GM18507 (cell line): Measurements from ENCODE around the gene CAP1.
"Not testable (repeated sequence)": the region's sequence is repeated elsewhere in the genome, so short reads cannot be mapped to it uniquely, and the experiment has no call there.

Experiments
- DNase-seq: peaks from one replicate; pipeline ENCODE4 v3.0.0; 2011; ENCODE audit warnings: low read depth; ENCODE audit not compliant: insufficient read length; ENCODE audit errors: extremely low spot score
- FAIRE-seq: peaks from 2 replicates; lab custom pipeline; 2011; peaks lifted over from hg19 to GRCh38; lab: Jason Lieb, UNC

Gene CAP1

DNA sequence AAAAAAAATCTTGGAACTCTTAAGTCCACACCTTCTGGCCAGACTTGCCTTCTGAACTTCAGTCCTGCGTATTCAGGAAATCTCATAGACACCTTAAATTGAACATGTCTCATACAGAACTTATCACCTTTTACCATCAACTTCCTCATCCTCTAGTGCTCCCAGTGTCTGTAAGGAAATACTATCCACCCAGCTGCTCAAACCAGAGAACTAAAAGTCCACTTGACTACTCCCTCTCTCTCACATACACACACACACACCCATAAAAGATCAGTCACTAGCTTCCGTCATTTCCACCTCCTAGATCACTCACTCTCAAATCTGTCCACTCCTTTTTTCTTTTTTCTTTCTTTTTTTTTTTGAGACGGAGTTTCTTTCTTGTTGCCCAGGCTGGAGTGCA, 10.9 kb upstream of the CAP1 start:
- DNase-seq (no peak), FAIRE-seq (no peak)

DNA sequence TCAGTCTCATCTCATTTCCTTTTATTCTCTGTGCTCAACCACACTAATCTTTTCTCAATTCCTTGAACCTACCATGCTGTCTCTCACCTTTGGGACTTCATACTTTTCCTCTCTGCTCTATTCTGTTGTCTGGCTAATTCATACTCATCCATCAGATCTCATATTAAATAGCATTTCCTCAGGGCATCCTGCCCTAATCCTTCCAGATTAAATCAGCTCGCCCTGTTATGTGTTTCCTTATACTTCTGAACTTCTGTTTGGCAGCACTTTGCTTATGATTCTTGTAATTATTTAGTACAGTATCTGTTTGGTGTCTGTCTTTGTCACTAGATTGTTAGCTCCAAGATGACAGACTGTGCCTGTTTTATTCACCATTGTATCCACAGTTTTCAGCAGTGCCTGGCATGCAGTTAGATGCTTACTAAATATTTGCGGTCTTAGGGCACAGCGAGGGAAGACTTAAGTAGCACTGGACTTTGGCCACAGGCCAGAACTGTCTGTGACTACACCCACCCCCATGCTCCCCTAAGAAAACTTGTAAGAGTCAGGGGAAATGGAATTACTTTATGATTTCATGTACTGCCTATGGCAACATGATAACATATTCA, 9.9 kb upstream of the CAP1 start:
- FAIRE-seq = no peak
- DNase-seq = no peak

DNA sequence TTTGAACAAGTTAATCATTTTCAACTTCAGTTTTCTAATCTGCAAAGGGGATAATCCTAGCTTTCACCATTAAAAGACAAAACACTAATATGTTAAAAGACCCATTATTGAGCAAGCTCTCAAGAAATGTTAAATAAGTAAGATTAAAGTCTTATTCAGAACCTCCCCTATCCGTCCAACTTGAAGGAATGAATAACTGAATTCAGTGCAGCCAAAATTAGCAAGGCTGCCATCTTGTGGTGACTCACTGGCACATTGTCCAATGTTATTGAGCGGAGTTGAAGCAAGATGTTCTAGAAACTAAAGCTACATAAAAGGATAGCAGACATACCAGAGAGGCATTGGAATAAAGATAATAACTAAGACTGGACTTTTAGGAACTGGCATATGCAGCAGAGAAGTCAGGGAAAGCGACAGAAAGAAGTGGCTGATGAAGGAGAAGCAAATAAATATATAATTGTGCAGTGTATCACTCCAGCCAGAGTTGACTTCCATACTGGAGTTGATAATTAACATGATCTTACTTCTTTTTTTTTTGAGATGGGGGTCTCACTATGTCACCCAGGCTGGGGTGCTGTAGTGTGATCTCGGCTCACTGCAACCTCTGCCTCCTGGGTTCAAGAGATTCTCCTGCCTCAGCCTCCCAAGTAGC, 8.2 kb upstream of the CAP1 start:
- peak; percentile 89 for FAIRE-seq
- DNase-seq = no peak

DNA sequence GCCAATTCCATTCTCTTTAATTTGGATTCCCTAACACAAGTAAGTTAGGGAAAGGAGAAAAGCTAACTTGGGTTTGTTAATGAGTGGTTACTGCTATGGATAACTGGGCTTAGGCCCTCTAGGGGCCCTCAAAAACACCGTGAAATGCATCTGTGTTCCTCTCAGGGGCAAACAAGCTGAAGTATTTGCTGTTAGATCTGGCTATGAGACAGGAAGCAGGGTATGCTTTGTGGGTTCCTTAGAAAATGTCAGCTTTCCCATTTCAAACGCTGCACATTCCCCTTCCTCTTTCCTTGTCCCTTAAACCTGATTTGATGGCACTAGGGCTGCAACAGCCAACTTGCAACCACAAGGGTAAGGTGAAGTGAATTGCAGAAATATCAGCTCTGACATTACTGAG, 5.7 kb upstream of the CAP1 start:
- no peak for FAIRE-seq
- no peak for DNase-seq

DNA sequence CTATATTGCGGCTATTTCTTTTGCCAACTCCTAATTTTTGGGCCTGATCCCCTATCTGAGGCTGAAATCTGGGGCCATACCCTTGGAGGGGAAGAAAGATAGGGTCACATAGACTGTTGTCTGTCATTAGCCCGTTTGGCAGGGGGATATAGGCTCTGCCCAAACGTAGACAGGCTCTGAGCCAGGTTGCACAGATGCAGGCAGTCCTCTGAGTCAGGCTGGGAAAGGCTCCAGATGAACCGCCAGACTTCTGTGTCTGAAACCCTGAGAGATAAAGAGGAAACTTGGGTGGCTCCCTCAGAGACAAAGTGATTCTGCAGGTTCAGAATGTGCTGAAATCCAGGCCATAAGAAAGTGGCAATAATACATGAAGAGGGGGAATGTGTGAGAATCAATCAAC, 4.0 kb upstream of the CAP1 start:
- DNase-seq (no peak), FAIRE-seq (no peak)

DNA sequence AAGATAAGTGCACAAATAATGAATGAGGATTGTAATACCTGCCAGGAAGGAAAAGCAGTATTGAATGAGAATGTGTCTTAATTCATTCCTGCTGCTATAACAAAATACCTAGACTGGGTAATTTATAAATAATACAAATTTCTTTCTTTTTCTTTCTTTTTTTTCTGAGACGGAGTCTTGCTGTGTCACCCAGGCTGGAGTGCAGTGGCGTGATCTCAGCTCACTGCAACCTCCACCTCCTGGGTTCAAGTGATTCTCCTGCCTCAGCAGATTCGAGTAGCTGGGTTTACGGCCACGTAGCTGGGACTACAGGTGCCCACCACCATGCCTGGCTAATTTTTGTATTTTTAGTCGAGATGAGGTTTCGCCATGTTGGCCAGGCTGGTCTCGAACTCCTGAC, 3.3 kb upstream of the CAP1 start:
- FAIRE-seq, DNase-seq: not testable (repeated sequence)

DNA sequence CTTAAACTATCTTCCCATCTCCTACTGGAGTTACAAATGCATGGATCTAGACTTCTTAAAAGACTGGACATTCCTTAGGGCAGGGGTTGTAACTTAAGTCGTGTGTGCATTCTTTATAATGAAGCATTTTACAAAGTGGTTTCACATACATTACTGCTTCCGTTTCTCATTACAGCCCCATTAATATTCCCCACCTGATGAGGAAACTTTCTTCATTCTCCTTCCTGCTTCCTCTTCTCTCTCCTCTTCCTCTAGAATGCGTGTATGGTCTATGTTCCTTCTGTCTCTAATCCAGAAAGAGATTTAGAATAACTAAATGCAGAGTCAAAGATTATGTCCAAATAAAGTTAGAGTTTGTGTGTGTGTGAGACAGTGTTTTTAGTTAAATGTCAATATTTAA, 1.8 kb upstream of the CAP1 start:
- DNase-seq = no peak
- FAIRE-seq = peak; percentile 5

DNA sequence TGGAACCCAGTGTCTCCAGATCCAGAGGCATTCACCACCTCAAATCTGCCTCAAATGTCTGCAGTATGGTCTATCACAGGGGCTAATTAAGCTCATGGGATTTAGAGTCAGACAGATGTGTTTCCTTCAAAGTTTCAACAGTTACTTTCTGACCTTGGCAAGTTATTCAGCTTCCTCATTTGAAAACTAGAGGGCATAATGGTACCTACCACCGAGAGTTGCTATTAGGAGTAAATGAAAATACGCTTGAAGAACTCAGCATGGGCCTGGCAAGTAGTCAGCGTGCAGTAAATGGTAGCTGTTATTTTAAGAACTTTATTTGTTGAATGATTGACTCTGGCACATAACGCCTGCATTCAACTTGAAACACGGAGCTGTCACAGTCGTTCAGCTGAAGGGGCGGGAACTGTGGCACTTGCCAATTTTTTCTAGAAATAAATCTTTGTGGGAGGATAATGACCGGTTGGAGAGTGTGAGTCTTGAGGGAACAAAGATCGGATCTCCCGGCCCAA, 1.2 kb upstream of the CAP1 start:
- DNase-seq = no peak
- FAIRE-seq = no peak

DNA sequence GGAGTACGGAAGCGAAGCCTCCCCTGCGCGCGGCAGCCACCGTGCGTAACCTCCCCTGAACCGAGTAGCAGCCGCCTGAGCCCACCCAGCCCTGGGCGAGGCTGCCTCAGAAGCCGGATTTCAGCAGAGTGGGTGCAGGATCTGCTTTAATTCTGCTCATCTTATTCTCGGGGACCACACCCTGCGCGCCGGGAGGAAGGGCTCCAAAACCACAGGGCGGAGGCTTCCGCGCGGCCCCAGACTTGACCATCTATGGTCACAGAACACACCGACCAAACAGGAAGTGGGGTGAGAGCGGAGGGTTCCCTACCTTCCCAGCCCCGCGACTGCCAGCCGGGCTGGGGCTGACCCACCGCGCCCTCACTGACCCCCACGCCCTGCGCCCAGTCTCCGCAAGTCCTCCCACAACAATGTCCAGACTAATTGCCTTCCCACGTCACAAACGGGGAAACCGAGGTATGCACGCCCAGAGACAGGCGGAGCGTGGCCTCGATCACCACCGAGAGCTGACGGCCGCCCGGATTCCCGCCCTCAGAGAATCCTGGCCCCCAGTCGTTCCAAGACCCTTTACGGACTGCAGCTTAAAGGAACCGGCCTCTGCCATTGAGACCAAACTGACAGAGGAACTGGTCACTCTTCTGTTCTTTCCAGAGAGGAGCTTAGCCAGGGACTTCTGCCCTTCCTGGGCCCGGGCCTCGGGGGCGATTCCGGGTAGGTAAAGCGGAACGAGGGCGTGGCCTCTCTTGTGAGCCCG, 595 bp upstream of the CAP1 start:
- FAIRE-seq (no peak), DNase-seq (peak; percentile 75)

DNA sequence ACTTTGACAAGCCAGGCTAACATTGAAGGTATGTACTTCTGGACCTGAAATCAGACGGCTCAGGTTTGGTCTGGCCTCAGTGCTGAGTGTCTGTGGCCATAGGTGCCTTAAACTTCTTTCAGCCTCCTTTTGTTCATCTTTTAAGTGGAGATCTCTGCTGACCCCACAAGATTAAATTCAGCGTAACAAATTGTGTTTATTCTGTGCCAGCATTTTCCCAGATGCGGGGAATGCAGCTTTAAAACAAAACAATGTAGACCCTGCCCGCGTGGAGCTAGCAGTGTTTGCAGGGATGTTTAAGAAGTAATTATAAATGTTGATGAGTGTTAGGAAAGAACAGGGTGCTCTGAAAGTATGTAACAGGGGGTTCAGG, 923 bp downstream of the CAP1 start:
- DNase-seq (no peak), FAIRE-seq (no peak)

DNA sequence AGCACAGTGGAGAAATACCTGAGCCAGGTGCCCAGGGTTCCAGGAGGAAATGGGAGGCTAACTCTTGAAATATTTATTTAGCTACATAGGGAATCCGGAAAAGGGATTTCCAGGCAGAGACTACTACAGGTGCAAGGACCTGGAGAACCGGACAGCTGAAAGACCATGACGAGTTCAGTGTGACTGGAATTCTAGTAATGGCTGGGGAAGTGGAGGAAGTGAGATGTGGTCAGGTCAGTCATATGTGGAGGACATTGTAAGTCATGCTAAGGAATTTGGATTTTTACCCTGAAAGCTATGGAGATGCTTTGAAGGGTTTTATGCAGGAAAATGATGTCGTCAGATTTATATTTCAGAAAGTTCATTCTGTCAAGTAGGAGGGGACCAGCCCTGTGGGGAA, 1.8 kb downstream of the CAP1 start:
- no peak for DNase-seq
- FAIRE-seq = no peak

DNA sequence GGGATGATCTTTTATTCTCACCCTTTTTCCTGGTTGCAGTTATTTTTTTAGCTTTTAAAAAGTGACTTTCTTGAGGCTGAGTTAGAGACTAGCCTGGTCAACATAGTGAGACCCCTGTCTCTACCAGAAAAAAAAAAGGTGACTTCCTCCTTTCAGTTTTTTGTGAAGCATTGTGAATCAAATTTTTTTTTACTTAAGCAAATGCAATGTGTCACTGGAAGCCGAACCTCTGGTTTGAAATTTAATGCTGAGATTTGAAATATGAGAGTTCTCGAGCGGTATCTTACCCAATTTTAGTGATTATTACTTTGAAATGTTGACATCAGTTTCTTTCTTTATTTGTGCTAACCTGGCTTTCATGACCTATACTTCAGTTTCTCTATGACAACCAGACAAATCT, 3.6 kb downstream of the CAP1 start:
- FAIRE-seq (no peak), DNase-seq (no peak)

DNA sequence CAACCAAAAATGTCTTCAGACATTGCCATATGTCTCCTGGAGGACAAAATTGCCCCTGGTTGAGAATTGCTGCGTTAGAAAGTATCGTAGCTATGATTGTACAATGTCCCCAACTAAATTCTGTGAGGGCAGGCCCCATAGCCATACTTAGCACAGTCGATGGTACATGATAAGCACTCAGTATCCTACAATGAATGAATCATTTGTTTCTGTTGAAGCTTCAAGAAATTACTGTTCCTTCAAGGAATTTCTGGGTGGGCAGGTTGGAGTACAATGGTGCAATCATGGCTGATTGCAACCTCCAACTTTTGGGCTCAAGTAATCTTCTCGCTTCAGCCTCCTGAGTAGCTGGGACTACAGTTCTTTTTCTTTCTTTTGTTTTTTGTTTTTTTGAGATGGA, 4.7 kb downstream of the CAP1 start:
- DNase-seq = no peak
- FAIRE-seq = no peak

DNA sequence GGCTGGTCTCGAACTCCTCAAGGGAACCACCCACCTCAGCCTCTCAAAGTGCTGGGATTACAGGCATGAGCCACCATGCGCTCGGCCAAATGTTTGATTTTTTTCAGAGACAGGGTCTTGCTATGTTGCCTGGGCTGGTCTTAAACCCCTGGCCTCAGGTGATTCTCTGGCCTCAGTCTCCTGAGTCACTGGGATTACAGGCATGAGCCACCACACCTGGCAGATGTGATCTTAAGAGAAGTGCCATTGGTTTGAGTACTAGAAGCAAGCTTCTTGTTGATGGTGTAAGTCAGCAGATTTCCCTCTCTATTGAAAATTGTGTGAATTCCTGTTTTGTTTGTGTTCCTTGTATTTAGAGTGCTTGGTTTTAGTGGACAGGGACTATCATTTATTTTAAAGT, 5.2 kb downstream of the CAP1 start:
- no peak for DNase-seq
- no peak for FAIRE-seq

DNA sequence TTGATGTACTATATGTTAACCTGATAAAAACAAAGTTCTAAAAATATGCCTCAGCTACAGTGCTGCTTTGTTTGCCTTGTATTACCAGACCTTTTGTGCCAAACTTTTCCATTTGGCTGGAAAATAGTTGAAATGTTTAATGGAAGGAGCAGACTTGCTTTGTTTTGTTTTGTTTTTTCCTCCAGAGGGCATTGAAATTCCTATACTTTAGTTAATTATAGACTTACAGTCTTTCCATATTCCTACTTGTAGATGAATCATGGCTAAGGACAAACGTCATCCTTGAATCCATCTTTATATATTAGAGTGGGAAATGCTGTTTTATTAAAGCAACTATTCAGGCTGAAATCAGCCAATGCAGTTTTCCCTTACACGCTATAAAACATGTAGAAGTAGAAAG, 6.7 kb downstream of the CAP1 start:
- no peak for FAIRE-seq
- DNase-seq = no peak

DNA sequence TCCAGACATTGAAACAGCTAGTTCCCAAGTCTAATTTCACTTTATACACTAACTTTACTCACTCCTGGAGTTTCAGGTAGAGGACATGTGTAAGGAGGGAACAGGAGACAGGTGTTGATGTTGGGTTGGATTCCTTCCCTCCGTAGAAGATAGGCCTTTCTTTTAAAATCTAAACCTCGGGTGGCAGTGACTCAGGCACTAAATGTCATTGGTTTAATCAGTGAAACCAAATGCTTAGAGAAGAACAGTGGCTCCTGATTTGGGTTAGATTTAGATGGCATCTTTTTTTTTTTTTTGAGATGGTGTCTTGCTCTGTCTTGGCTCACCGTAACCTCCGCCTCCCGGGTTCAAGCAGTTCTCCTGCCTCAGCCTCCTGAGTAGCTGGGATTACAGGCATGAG, 7.2 kb downstream of the CAP1 start:
- DNase-seq = no peak
- FAIRE-seq = no peak

DNA sequence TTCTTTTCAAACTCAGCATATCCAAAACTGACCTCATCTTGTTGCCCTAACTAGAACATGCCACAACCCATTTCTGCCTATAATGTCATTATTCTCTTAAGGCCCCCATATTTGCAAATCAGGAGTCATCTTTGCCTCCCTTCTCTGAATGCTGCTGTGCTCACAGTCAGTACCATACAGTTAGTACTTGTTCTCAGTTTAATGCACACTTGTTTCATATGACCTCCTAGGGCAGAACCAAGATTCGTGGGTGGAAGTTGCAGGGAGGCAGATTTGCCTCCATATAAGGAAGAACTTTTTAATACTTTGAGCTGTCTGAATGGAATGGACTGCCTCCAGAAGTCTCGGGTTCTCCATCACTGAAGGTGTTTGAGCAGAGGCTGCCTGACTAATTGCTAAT, 9.2 kb downstream of the CAP1 start:
- no peak for FAIRE-seq

DNA sequence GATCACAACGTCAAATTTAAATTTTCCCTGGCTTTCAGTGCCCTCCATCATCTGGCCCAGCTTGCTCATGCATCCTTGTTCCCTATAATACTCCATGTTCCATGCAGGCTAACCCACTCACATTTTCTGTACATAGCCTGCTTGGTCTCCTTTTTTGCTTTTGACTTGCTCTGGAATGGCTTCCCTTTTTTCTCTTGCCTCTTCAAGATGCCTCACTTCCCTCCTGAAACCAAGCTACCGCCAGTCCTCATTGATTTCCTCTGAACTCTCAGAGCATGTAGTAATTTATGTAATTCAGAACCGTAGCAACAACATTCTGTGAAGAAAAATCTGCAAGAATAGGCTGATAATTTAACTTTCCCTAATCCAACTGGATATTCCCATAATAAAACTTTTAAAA, 10.3 kb downstream of the CAP1 start:
- DNase-seq (no peak), FAIRE-seq (no peak)

More for the DNA sequence above, 9.2 kb downstream of the CAP1 start:
- no peak for DNase-seq

DNA sequence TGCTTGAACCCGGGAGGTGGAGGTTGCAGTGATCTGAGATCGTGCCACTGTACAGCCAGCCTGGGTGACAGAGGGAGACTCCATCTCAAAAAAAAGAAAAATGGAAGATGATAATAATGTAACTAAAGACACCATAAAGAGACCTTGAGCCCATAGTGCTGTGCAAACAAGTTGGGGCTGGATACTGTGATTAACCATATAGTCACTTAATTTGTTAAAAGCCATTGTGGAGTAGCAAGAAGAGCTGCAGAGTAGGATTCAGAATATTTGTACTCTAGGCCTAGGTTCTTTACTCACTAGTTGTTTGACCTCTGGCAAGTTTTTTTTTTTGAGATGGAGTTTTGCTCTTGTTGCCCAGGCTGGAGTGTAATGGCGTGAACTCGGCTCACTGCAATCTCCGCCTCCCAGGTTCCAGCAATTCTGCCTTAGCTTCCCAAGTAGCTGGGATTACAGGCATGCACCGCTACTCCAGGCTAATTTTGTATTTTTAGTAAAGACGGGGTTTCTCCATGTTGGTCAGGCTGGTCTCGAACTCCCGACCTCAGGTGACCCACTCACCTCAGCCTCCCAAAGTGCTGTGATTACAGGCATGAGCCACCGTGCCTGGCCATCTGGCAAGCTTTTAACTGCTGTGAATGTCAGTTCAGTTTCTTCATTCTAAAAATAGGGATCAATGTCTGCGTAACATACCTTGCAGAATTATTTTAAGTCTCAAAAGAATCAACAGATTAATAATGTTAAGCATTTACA, 12.8 kb downstream of the CAP1 start:
- DNase-seq = no peak
- no peak for FAIRE-seq
